GM12878 (cell line): ENCODE data around the gene TPPP3. TPM values are rescaled to one million over a fixed set of nuclear protein-coding genes. Genes with fewer than 3 reads are reported as not detected.

ENCODE experiments used
- ATAC-seq: fragments of 200-7000 bp; cut with Tn5 transposase; 3 replicates; pipeline ENCODE4 v1.9.1; 2020; ENCODE audit warnings: mild to moderate bottlenecking, moderate library complexity
- BruUV-seq: library from RNA; stranded (reverse); fragments of 400-500 nt; replicated peaks from 2 replicates; lab custom pipeline; 2021; lab: Mats Ljungman, UMichigan
- CTCF ChIA-PET: fragments of 300-600 bp; sonication (Branson Sonifier 250); formaldehyde crosslinking; extraction: SDS; loops from one replicate; lab custom pipeline; 2021; ENCODE audit warnings: inconsistent platforms; lab: Yijun Ruan, JAX
- POLR2A ChIA-PET: fragments of 350-600 bp; formaldehyde crosslinking; extraction: SDS; loops from one replicate; lab custom pipeline; 2021; ENCODE audit warnings: inconsistent platforms; lab: Charles Lee
- RAD21 ChIA-PET: fragments of 300-600 bp; sonication (Branson Sonifier 250); formaldehyde crosslinking; loops from one replicate; lab custom pipeline; 2023; ENCODE audit warnings: antibody characterized with exemption; ENCODE audit not compliant: unreplicated experiment; lab: Charles Lee
- SMC1A ChIA-PET: fragments of 300-600 bp; sonication (Branson Sonifier 250); formaldehyde crosslinking; loops from one replicate; lab custom pipeline; 2023; ENCODE audit not compliant: unreplicated experiment, uncharacterized antibody; lab: Charles Lee
- DNase-seq: peaks from one replicate; pipeline ENCODE4 v3.0.0-alpha.2; 2011; ENCODE audit warnings: low read depth, low spot score
- FAIRE-seq: peaks from 3 replicates; lab custom pipeline; 2011; peaks lifted over from hg19 to GRCh38; lab: Jason Lieb, UNC
- H2AFZ ChIP-seq: 2 replicates; pipeline ENCODE4 v1.6.0; 2011; ENCODE audit warnings: low read depth, low read length, control low read depth; ENCODE audit not compliant: control insufficient read depth
- H3K27ac ChIP-seq: 2 replicates; pipeline ENCODE4 v1.5.1; 2011; ENCODE audit warnings: control low read depth; ENCODE audit not compliant: control insufficient read depth, insufficient read depth
- H3K27me3 ChIP-seq, 2 experiments: replicated peaks in 1 of 2; 2 replicates each; pipeline versions ENCODE4 v1.6.0 to v1.6.1; 2011; ENCODE audit warnings: low read length in 1 of 2; ENCODE audit not compliant: control insufficient read depth in 2 of 2, insufficient read depth in 2 of 2
- H3K36me3 ChIP-seq, 2 experiments: 2 replicates each; pipeline ENCODE4 v1.5.1; 2011; ENCODE audit warnings: low read length in 1 of 2; ENCODE audit not compliant: control insufficient read depth in 2 of 2, insufficient read depth in 2 of 2
- H3K4me1 ChIP-seq: 2 replicates; pipeline ENCODE4 v1.6.1; 2011; ENCODE audit warnings: mild to moderate bottlenecking, low read length, moderate library complexity, mixed read lengths; ENCODE audit not compliant: control insufficient read depth, insufficient read depth
- H3K4me2 ChIP-seq: 2 replicates; pipeline ENCODE4 v1.6.0; 2011; ENCODE audit warnings: control low read depth; ENCODE audit not compliant: control insufficient read depth, insufficient read depth
- H3K4me3 ChIP-seq: fragments of 200-600 bp; sonication (generic); 2 replicates; pipeline ENCODE4 v1.5.1; 2016
- H3K79me2 ChIP-seq: 2 replicates; pipeline ENCODE4 v1.6.0; 2011; ENCODE audit warnings: low read length; ENCODE audit not compliant: control insufficient read depth, insufficient read depth
- H3K9ac ChIP-seq: 2 replicates; pipeline ENCODE4 v1.8.0; 2011; ENCODE audit warnings: low read length, control low read depth, mixed read lengths; ENCODE audit not compliant: control insufficient read depth, insufficient read depth
- H3K9me3 ChIP-seq: replicated peaks from 3 replicates; pipeline ENCODE4 v1.5.1; 2011; ENCODE audit warnings: mild to moderate bottlenecking, low read length; ENCODE audit not compliant: control insufficient read depth, insufficient read depth
- H4K20me1 ChIP-seq: 2 replicates; pipeline ENCODE4 v1.6.0; 2011; ENCODE audit not compliant: control insufficient read depth, insufficient read depth
- ATF7 ChIP-seq: fragments of 450-650 bp; IDR thresholded peaks from 2 replicates; pipeline ENCODE4 v1.6.1; 2016; ENCODE audit warnings: low read depth, mild to moderate bottlenecking
- CEBPZ ChIP-seq: fragments of 150-350 bp; IDR thresholded peaks from 2 replicates; pipeline ENCODE4 v1.6.1; 2016; ENCODE audit warnings: low read depth, low read length
- E2F8 ChIP-seq: fragments of 450-650 bp; IDR thresholded peaks from 2 replicates; pipeline ENCODE4 v1.6.1; 2018; ENCODE audit warnings: mild to moderate bottlenecking, low read depth, moderate library complexity; ENCODE audit not compliant: partially characterized antibody
- NFIC ChIP-seq: IDR thresholded peaks from 2 replicates; pipeline ENCODE4 v1.6.1; 2012; ENCODE audit warnings: low read depth, mild to moderate bottlenecking, inconsistent platforms, low read length, moderate library complexity
- RBBP5 ChIP-seq: fragments of 200-600 bp; sonication (generic); conservative IDR thresholded peaks from 2 replicates; pipeline ENCODE4 v1.6.1; 2016
- RELA ChIP-seq: fragments of 450-650 bp; IDR thresholded peaks from 2 replicates; pipeline ENCODE4 v1.8.0; 2014; ENCODE audit warnings: borderline replicate concordance; ENCODE audit not compliant: partially characterized antibody
- SMAD1 ChIP-seq: fragments of 450-650 bp; IDR thresholded peaks from 2 replicates; pipeline ENCODE4 v1.6.1; 2018; ENCODE audit warnings: mild to moderate bottlenecking, low read depth; ENCODE audit not compliant: partially characterized antibody
- SMC3 ChIP-seq: IDR thresholded peaks from 2 replicates; pipeline ENCODE4 v1.6.1; 2011; ENCODE audit warnings: low read length, improper control_type of control experiment, borderline replicate concordance
- SPI1 ChIP-seq: IDR thresholded peaks from 2 replicates; pipeline ENCODE4 v1.6.1; 2011; ENCODE audit warnings: low read depth, mild to moderate bottlenecking, low read length, moderate library complexity, borderline replicate concordance; ENCODE audit not compliant: insufficient read depth
- SUPT20H ChIP-seq: IDR thresholded peaks from 2 replicates; pipeline ENCODE4 v1.6.1; 2011; ENCODE audit warnings: low read depth, mild to moderate bottlenecking, low read length, moderate library complexity, borderline replicate concordance; ENCODE audit not compliant: control insufficient read depth
- TAF1 ChIP-seq: IDR thresholded peaks from 2 replicates; pipeline ENCODE4 v1.6.1; 2011; ENCODE audit warnings: mild to moderate bottlenecking, low read depth, low read length, borderline replicate concordance
- ZSCAN29 ChIP-seq: fragments of 450-650 bp; IDR thresholded peaks from 2 replicates; pipeline ENCODE4 v1.6.1; 2017; ENCODE audit warnings: mild to moderate bottlenecking, moderate library complexity
- WGBS: methylation state at CpG from one replicate; pipeline ENCODE4 v1.1.6; 2016; ENCODE audit warnings: low lambda C conversion rate; ENCODE audit not compliant: insufficient replicate concordance, insufficient coverage; ENCODE audit errors: missing lambda C conversion rate; 5-methylcytosine and 5-hydroxymethylcytosine counted together
- in situ Hi-C: fragments of 300-500 bp; cut with MboI; formaldehyde crosslinking; loops from 9 replicates; pipeline ENCODE4 v1.14.3; 2018; ENCODE audit warnings: mixed read lengths
- intact Hi-C: fragments of 100-400 bp; cut with micrococcal nuclease; formaldehyde crosslinking; loops from one replicate; pipeline ENCODE4 v1.14.2; 2022; ENCODE audit not compliant: unreplicated experiment
- polyA plus RNA-seq, 11 experiments: library from polyadenylated mRNA; depleted of rRNA in 4 of 11; unstranded in 6 of 11; stranded (reverse) in 5 of 11; fragments of >200 nt; fragmentation: Nextera tagmentation in 4 of 11; fragmentation: Illumina TruSeq in 1 of 11; extraction: Ambion mirVana in 4 of 11; extraction: Trizol in 1 of 11; gene quantifications; 1 replicate in 1 of 11; 2 replicates in 10 of 11; pipeline versions ENCODE4 v1.2.1 to v1.2.3, GENCODE V29; 2011 to 2016; ENCODE audit warnings: inconsistent platforms in 2 of 11, missing spikeins in 2 of 11, low read depth in 1 of 11
- total RNA-seq, 4 experiments: library from RNA; depleted of rRNA in 3 of 4; stranded (reverse); fragments of >200 nt in 3 of 4; fragmentation: Illumina TruSeq in 1 of 4; extraction: Trizol in 1 of 4; gene quantifications; 2 replicates each; pipeline versions ENCODE4 v1.2.1 to v1.2.3, GENCODE V29; 2013 to 2021

TPPP3 gene
- total and polyA plus RNA-seq, 10 of the 15 experiments (the other 5 are each of a cell fraction or from before 2014, with no cell fraction given): 0.14 TPM; not detected in 9

- Histone ChIP-seq H4K20me1 (no peaks in the 10 kb centered on the region), H3K9me3 (no peaks in the 10 kb centered on the region), H3K79me2 (no peaks in the 10 kb centered on the region), H3K4me1 (peaks cover 7% of the 10 kb centered on the region; the same call in 1 of the 2 replicates), H3K27ac (no peak overlapping the region), H3K4me3 (no peak overlapping the region), H3K4me2 (no peak overlapping the region), H3K9ac (no peak overlapping the region), H3K36me3 (no peaks in the 10 kb centered on the region), H3K27me3 (no peaks in the 10 kb centered on the region; a peak in 1 of 4 replicates), H2AFZ (no peak overlapping the region)
- ChIA-PET SMC1A (no interaction called here), CTCF (no interaction called here), POLR2A (no interaction called here), RAD21 (interaction anchor here (1.0 kb wide), 1 partner anchor 12 kb away, joined by 3 read pairs; no protein-coding TSS in a partner anchor)
- WGBS: 31% methylated on average over 3 of the region's 3 CpGs
- ATAC-seq: no peak
- intact Hi-C loops (no loop called here), in situ Hi-C loops (loop anchor here (25.0 kb wide), 1 partner anchor 424 kb away; the partner anchor contains the start of gene CES4A)
- no peak for FAIRE-seq
- no TSS peak for BruUV-seq
- DNase-seq: no peak
- no peak for TF ChIP-seq ZSCAN29
- TF ChIP-seq SPI1: no peak
- no peak for TF ChIP-seq NFIC
- no peak for TF ChIP-seq SMC3
- no peak for TF ChIP-seq TAF1
- TF ChIP-seq ATF7: no peak
- no peak for TF ChIP-seq RBBP5
Measured at GRCh38 chr16:67411339-67411738, 18.0 kb upstream of the TPPP3 start.

GRCh38 chr16:67409631-67410030, 16.3 kb upstream of the TPPP3 start:
- Histone ChIP-seq H3K79me2 (no peaks in the 10 kb centered on the region), H3K4me1 (peaks cover 7% of the 10 kb centered on the region; the same call in 1 of the 2 replicates), H3K4me3 (no peak overlapping the region), H3K27me3 (no peaks in the 10 kb centered on the region; a peak in 1 of 4 replicates), H3K9ac (no peak overlapping the region), H3K4me2 (no peak overlapping the region), H3K9me3 (no peaks in the 10 kb centered on the region), H3K36me3 (no peaks in the 10 kb centered on the region), H2AFZ (no peak overlapping the region), H4K20me1 (no peaks in the 10 kb centered on the region), H3K27ac (no peak overlapping the region)
- WGBS: 50% methylated on average over 8 of the region's 9 CpGs
- BruUV-seq: no TSS peak
- intact Hi-C loops (no loop called here), in situ Hi-C loops (loop anchor here (25.0 kb wide), 1 partner anchor 422 kb away; the partner anchor contains the start of gene CES4A)
- no peak for DNase-seq
- ChIA-PET CTCF (no interaction called here), SMC1A (no interaction called here), POLR2A (no interaction called here), RAD21 (no interaction called here)
- no peak for FAIRE-seq
- ATAC-seq: no peak
- TF ChIP-seq SMAD1 (no peak), E2F8 (no peak), CEBPZ (no peak), SUPT20H (no peak), RELA (no peak)
